Breast epithelium (tissue), 3 donors: ENCODE measurements around the gene KLC1.

Source experiments
- POLR2A ChIP-seq: fragments of 450-650 bp; IDR thresholded peaks from one replicate; pipeline ENCODE4 v1.6.1; 2016; ENCODE audit warnings: antibody characterized with exemption, mild to moderate bottlenecking, moderate library complexity
- TF ChIP-seq, protein P1 (sequence below), 3 donors: fragments of 450-650 bp; IDR thresholded peaks; one replicate each; pipeline ENCODE4 v1.5.1; 2016 to 2017; ENCODE audit warnings: antibody characterized with exemption in 3 of 3, mild to moderate bottlenecking in 3 of 3, moderate library complexity in 3 of 3

DNA sequence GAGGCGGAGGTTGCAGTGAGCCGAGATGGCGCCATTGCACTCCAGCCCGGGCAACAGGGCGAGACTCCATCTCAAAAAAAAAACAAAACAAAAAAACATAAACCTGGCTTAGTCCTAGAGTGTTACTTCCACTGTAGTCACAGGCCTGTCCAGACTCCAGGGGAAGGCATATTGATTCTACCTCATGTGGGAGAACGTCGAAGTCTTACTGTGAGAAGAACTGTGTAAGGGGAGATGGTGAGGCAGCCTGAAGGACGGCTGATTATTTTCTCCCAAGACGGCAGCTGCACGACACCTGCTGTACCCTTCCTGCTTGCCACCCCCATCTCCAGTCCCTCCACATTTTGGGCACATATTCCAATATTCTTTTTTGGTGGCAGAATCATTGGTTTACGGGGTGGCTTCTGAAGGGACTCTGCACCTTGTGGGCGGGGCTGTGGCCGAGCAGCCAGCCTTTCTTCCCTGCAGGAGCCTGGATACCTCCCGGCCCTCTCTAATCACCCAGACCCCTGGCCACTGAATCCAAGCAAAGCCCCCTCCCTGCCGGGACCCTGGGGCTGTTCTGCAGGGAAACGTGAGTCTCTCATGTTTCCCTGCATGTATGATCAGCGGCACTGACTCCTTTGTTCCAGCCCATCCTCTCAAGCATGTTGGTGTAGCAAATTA, 12.2 kb upstream of the KLC1 start:
- TF ChIP-seq, protein P1, sequence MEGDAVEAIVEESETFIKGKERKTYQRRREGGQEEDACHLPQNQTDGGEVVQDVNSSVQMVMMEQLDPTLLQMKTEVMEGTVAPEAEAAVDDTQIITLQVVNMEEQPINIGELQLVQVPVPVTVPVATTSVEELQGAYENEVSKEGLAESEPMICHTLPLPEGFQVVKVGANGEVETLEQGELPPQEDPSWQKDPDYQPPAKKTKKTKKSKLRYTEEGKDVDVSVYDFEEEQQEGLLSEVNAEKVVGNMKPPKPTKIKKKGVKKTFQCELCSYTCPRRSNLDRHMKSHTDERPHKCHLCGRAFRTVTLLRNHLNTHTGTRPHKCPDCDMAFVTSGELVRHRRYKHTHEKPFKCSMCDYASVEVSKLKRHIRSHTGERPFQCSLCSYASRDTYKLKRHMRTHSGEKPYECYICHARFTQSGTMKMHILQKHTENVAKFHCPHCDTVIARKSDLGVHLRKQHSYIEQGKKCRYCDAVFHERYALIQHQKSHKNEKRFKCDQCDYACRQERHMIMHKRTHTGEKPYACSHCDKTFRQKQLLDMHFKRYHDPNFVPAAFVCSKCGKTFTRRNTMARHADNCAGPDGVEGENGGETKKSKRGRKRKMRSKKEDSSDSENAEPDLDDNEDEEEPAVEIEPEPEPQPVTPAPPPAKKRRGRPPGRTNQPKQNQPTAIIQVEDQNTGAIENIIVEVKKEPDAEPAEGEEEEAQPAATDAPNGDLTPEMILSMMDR (IDR thresholded peaks at IDR 0.05), result no peak
- TF ChIP-seq POLR2A, result no peak
